ENCODE measurements around the gene PTGES2.

The PTGES2 gene

GRCh38 chr9:128094166-128094949 lies 33.2 kb downstream of the PTGES2 start:
- H3K36me3 ChIP-seq (ENCODE audit: control insufficient read depth, insufficient read depth, low read length), result no peaks in the 10 kb centered on the region
- WGBS (ENCODE audit: insufficient coverage, insufficient read length), result no CpG with 5 or more reads among the region's 8 CpGs

GRCh38 chr9:128093011-128093410 lies 34.5 kb downstream of the PTGES2 start:
- H3K9me3 ChIP-seq (ENCODE audit: control insufficient read depth, insufficient read depth, low read length), result no peaks in the 10 kb centered on the region
- H3K27ac ChIP-seq (ENCODE audit: low read length), result no peak overlapping the region
- WGBS (ENCODE audit: insufficient coverage, insufficient read length), result no CpG with 5 or more reads among the region's 4 CpGs
- H3K4me3 ChIP-seq (ENCODE audit: low read length), result no peak overlapping the region
- H3K27me3 ChIP-seq (ENCODE audit: control insufficient read depth, insufficient read depth, low read length), result no peaks in the 10 kb centered on the region
- DNase-seq (ENCODE audit: low read depth, low spot score), result no peak
- H3K4me1 ChIP-seq (ENCODE audit: control insufficient read depth, insufficient read depth, low read length), result peaks cover 6% of the 10 kb centered on the region
- H3K36me3 ChIP-seq (ENCODE audit: control insufficient read depth, insufficient read depth, low read length), result no peaks in the 10 kb centered on the region

More at GRCh38 chr9:128094166-128094949, 33.2 kb downstream of the PTGES2 start:
- Histone ChIP-seq H3K9me3 (ENCODE audit: control insufficient read depth, insufficient read depth, low read length) (no peaks in the 10 kb centered on the region), H3K27ac (ENCODE audit: low read length) (no peak overlapping the region), H3K27me3 (ENCODE audit: control insufficient read depth, insufficient read depth, low read length) (no peaks in the 10 kb centered on the region), H3K4me1 (ENCODE audit: control insufficient read depth, insufficient read depth, low read length) (peaks cover 8% of the 10 kb centered on the region), H3K4me3 (ENCODE audit: low read length) (no peak overlapping the region)
- DNase-seq (ENCODE audit: low read depth, low spot score), result no peak

GRCh38 chr9:128092199-128092977 lies 35.1 kb downstream of the PTGES2 start:
- Histone ChIP-seq H3K4me1 (ENCODE audit: control insufficient read depth, insufficient read depth, low read length) (peaks cover 3% of the 10 kb centered on the region; the same call in 1 of the 2 replicates), H3K27me3 (ENCODE audit: control insufficient read depth, insufficient read depth, low read length) (no peaks in the 10 kb centered on the region), H3K36me3 (ENCODE audit: control insufficient read depth, insufficient read depth, low read length) (no peaks in the 10 kb centered on the region), H3K27ac (ENCODE audit: low read length) (no peak overlapping the region), H3K9me3 (ENCODE audit: control insufficient read depth, insufficient read depth, low read length) (no peaks in the 10 kb centered on the region), H3K4me3 (ENCODE audit: low read length) (no peak overlapping the region)
- no CpG with 5 or more reads among the region's 16 CpGs for WGBS (ENCODE audit: insufficient coverage, insufficient read length)
- DNase-seq (ENCODE audit: low read depth, low spot score), result no peak

GRCh38 chr9:128091571-128091970 lies 36.0 kb downstream of the PTGES2 start:
- DNase-seq (ENCODE audit: low read depth, low spot score), result no peak
- H3K27ac ChIP-seq (ENCODE audit: low read length), result no peak overlapping the region
- H3K4me1 ChIP-seq (ENCODE audit: control insufficient read depth, insufficient read depth, low read length), result peaks cover 3% of the 10 kb centered on the region; the same call in 1 of the 2 replicates
- H3K27me3 ChIP-seq (ENCODE audit: control insufficient read depth, insufficient read depth, low read length), result no peaks in the 10 kb centered on the region
- no peak overlapping the region for H3K4me3 ChIP-seq (ENCODE audit: low read length)
- WGBS (ENCODE audit: insufficient coverage, insufficient read length), result no CpG with 5 or more reads among the region's 13 CpGs
- no peaks in the 10 kb centered on the region for H3K9me3 ChIP-seq (ENCODE audit: control insufficient read depth, insufficient read depth, low read length)
- H3K36me3 ChIP-seq (ENCODE audit: control insufficient read depth, insufficient read depth, low read length), result no peaks in the 10 kb centered on the region

GRCh38 chr9:128091144-128091543 lies 36.4 kb downstream of the PTGES2 start:
- Histone ChIP-seq H3K27ac (ENCODE audit: low read length) (no peak overlapping the region), H3K27me3 (ENCODE audit: control insufficient read depth, insufficient read depth, low read length) (no peaks in the 10 kb centered on the region), H3K36me3 (ENCODE audit: control insufficient read depth, insufficient read depth, low read length) (no peaks in the 10 kb centered on the region), H3K9me3 (ENCODE audit: control insufficient read depth, insufficient read depth, low read length) (no peaks in the 10 kb centered on the region), H3K4me3 (ENCODE audit: low read length) (no peak overlapping the region), H3K4me1 (ENCODE audit: control insufficient read depth, insufficient read depth, low read length) (peaks cover 3% of the 10 kb centered on the region; the same call in 1 of the 2 replicates)
- DNase-seq (ENCODE audit: low read depth, low spot score), result peak; percentile 72
- no CpG with 5 or more reads among the region's 13 CpGs for WGBS (ENCODE audit: insufficient coverage, insufficient read length)

GRCh38 chr9:128089299-128089698 lies 38.2 kb downstream of the PTGES2 start:
- no peak for DNase-seq (ENCODE audit: low read depth, low spot score)
- peaks cover 3% of the 10 kb centered on the region; the same call in 1 of the 2 replicates for H3K4me1 ChIP-seq (ENCODE audit: control insufficient read depth, insufficient read depth, low read length)
- H3K27ac ChIP-seq (ENCODE audit: low read length), result no peak overlapping the region
- H3K36me3 ChIP-seq (ENCODE audit: control insufficient read depth, insufficient read depth, low read length), result no peaks in the 10 kb centered on the region
- WGBS (ENCODE audit: insufficient coverage, insufficient read length), result no CpG with 5 or more reads among the region's 1 CpG
- H3K9me3 ChIP-seq (ENCODE audit: control insufficient read depth, insufficient read depth, low read length), result no peaks in the 10 kb centered on the region
- no peaks in the 10 kb centered on the region for H3K27me3 ChIP-seq (ENCODE audit: control insufficient read depth, insufficient read depth, low read length)
- H3K4me3 ChIP-seq (ENCODE audit: low read length), result no peak overlapping the region

- no peaks in the 10 kb centered on the region for H3K36me3 ChIP-seq (ENCODE audit: control insufficient read depth, insufficient read depth, low read length)
- H3K27ac ChIP-seq (ENCODE audit: low read length), result no peak overlapping the region
- H3K27me3 ChIP-seq (ENCODE audit: control insufficient read depth, insufficient read depth, low read length), result no peaks in the 10 kb centered on the region
- DNase-seq (ENCODE audit: low read depth, low spot score), result no peak
- H3K4me1 ChIP-seq (ENCODE audit: control insufficient read depth, insufficient read depth, low read length), result peaks cover 3% of the 10 kb centered on the region; the same call in 1 of the 2 replicates
- WGBS (ENCODE audit: insufficient coverage, insufficient read length), result no CpG with 5 or more reads among the region's 9 CpGs
- no peak overlapping the region for H3K4me3 ChIP-seq (ENCODE audit: low read length)
- no peaks in the 10 kb centered on the region for H3K9me3 ChIP-seq (ENCODE audit: control insufficient read depth, insufficient read depth, low read length)
Measured at GRCh38 chr9:128088253-128088945, 39.1 kb downstream of the PTGES2 start.

- Histone ChIP-seq H3K27me3 (ENCODE audit: control insufficient read depth, insufficient read depth, low read length) (no peaks in the 10 kb centered on the region), H3K4me3 (ENCODE audit: low read length) (no peak overlapping the region), H3K27ac (ENCODE audit: low read length) (no peak overlapping the region), H3K9me3 (ENCODE audit: control insufficient read depth, insufficient read depth, low read length) (no peaks in the 10 kb centered on the region), H3K36me3 (ENCODE audit: control insufficient read depth, insufficient read depth, low read length) (no peaks in the 10 kb centered on the region), H3K4me1 (ENCODE audit: control insufficient read depth, insufficient read depth, low read length) (peaks cover 3% of the 10 kb centered on the region; the same call in 1 of the 2 replicates)
- no peak for DNase-seq (ENCODE audit: low read depth, low spot score)
- no CpG with 5 or more reads among the region's 10 CpGs for WGBS (ENCODE audit: insufficient coverage, insufficient read length)
Measured at GRCh38 chr9:128087262-128087661, 40.3 kb downstream of the PTGES2 start.

- no peak overlapping the region for H3K27ac ChIP-seq (ENCODE audit: low read length)
- no peak for DNase-seq (ENCODE audit: low read depth, low spot score)
- H3K4me1 ChIP-seq (ENCODE audit: control insufficient read depth, insufficient read depth, low read length), result peaks cover 1% of the 10 kb centered on the region; the same call in 1 of the 2 replicates
- no peaks in the 10 kb centered on the region for H3K36me3 ChIP-seq (ENCODE audit: control insufficient read depth, insufficient read depth, low read length)
- no peak overlapping the region for H3K4me3 ChIP-seq (ENCODE audit: low read length)
- H3K27me3 ChIP-seq (ENCODE audit: control insufficient read depth, insufficient read depth, low read length), result no peaks in the 10 kb centered on the region
- H3K9me3 ChIP-seq (ENCODE audit: control insufficient read depth, insufficient read depth, low read length), result no peaks in the 10 kb centered on the region
- WGBS (ENCODE audit: insufficient coverage, insufficient read length), result no CpG with 5 or more reads among the region's 4 CpGs
Measured at GRCh38 chr9:128085943-128086342, 41.6 kb downstream of the PTGES2 start.

GRCh38 chr9:128084746-128085145 lies 42.8 kb downstream of the PTGES2 start:
- DNase-seq (ENCODE audit: low read depth, low spot score), result no peak
- WGBS (ENCODE audit: insufficient coverage, insufficient read length), result no CpG with 5 or more reads among the region's 4 CpGs
- no peak overlapping the region for H3K4me3 ChIP-seq (ENCODE audit: low read length)
- H3K36me3 ChIP-seq (ENCODE audit: control insufficient read depth, insufficient read depth, low read length), result no peaks in the 10 kb centered on the region
- no peaks in the 10 kb centered on the region for H3K4me1 ChIP-seq (ENCODE audit: control insufficient read depth, insufficient read depth, low read length)
- H3K9me3 ChIP-seq (ENCODE audit: control insufficient read depth, insufficient read depth, low read length), result no peaks in the 10 kb centered on the region
- H3K27ac ChIP-seq (ENCODE audit: low read length), result no peak overlapping the region
- H3K27me3 ChIP-seq (ENCODE audit: control insufficient read depth, insufficient read depth, low read length), result no peaks in the 10 kb centered on the region

All from iPS DF 6.9 (cell line).